NCI-H2227 (cell line): ENCODE results near the gene OR52J3.

Experiments used
- DNase-seq: peaks from one replicate; lab custom pipeline; 2025; ENCODE audit not compliant: unreplicated experiment; lab: John Stamatoyannopoulos, UW

OR52J3 gene

DNA sequence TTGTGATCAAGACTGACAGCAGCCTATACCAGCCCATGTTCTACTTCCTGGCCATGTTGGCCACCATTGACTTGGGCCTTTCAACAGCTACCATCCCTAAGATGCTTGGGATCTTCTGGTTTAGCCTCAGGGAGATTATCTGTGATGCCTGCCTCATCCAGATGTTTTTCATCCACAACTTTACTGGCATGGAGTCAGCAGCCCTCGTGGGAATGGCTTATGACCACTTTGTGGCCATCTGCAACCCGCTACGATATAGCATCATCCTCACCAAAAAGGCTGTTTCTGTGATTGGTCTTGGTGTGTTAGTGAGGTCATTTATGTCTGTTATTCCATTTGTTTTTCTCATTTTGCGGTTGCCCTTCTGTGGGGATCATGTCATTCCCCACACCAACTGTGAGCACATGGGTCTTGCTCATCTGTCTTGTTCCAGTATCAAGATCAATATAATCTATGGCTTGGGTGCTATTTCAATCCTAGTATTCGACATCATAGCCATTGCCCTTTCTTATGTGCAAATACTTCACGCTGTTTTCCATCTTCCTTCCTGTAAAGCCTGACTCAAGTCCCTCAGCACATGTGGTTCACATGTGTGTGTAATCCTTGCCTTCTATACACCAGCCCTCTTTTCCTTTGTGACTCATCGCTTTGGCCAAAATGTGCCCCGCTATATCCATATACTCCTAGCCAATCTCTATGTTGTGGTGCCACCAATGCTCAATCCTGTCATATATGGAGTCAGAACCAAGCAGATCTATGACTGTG, 46.7 kb downstream of the OR52J3 start:
- DNase-seq = no peak

DNA sequence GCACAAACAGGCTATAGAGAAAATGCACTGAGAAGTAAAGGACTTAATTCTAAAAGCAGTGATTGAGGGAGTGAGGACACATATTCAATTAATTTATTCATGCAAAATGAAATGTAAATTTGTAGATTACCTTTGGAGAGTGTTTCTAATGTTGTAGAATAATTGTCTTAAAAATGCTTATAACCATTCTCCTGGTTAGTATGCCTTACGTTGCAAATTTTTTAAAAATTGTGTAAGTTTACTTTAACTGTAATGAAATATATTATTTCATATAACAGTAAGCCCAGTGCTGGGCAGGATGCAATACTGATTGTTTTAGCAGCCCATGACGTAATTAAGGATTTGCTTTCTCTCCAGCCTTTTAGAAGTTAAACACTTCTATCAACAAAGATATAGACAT, 49.7 kb downstream of the OR52J3 start:
- no peak for DNase-seq
